Measurements from ENCODE around the gene SOX1. TPM values are rescaled to one million over a fixed set of nuclear protein-coding genes. Genes with fewer than 3 reads are reported as not detected.

The SOX1 gene
- total RNA-seq, 3 donors from 2014 or later (not counting 1 experiment from before 2014, with no cell fraction given), result not detected

GRCh38 chr13:112055915-112056269 is 11.1 kb upstream of the SOX1 start:
- intact Hi-C loops (cut with micrococcal nuclease), result no loop called here
- Mint-ChIP-seq H3K36me3 (peaks cover 21% of the 10 kb centered on the region), H3K27ac (no peak overlapping the region), H3K4me3 (no peak overlapping the region), H3K27me3 (ENCODE audit: low read depth in 2 of 2) (peaks cover 52 to 69% of the 10 kb centered on the region in 2 donors), H3K9me3 (peaks cover 0 to 2% of the 10 kb centered on the region in 2 donors), H3K4me1 (peaks cover 4 to 5% of the 10 kb centered on the region in 2 donors)
- DNase-seq (no peak), ATAC-seq (no peak)
- Histone ChIP-seq H3K4me3 (ENCODE audit: low read length) (no peak overlapping the region), H3K9me3 (ENCODE audit: control insufficient read depth, insufficient read depth, low read length) (peaks cover 3% of the 10 kb centered on the region), H3K27ac (ENCODE audit: low read length) (no peak overlapping the region), H3K4me1 (ENCODE audit: control insufficient read depth, insufficient read depth, low read length) (no peaks in the 10 kb centered on the region), H3K27me3 (ENCODE audit: control insufficient read depth, insufficient read depth, low read length) (peaks cover 47% of the 10 kb centered on the region), H3K36me3 (ENCODE audit: control insufficient read depth, insufficient read depth, low read length) (no peaks in the 10 kb centered on the region)
- 11% methylated on average over 32 of the region's 32 CpGs for WGBS (ENCODE audit: insufficient coverage)
- TF ChIP-seq CTCF (IDR thresholded peaks at IDR 0.05), result no peak

GRCh38 chr13:112056284-112056727 is 10.6 kb upstream of the SOX1 start:
- peaks cover 6% of the 10 kb centered on the region for H3K9me3 ChIP-seq (ENCODE audit: control insufficient read depth, insufficient read depth, low read length)
- H3K4me1 ChIP-seq (ENCODE audit: control insufficient read depth, insufficient read depth, low read length), result no peaks in the 10 kb centered on the region
- intact Hi-C loops (cut with micrococcal nuclease), result no loop called here
- Mint-ChIP-seq H3K36me3 (peaks cover 21% of the 10 kb centered on the region), H3K27me3 (ENCODE audit: low read depth in 2 of 2) (peaks cover 55 to 66% of the 10 kb centered on the region in 2 donors), H3K4me1 (peaks cover 4 to 5% of the 10 kb centered on the region in 2 donors), H3K4me3 (no peak overlapping the region), H3K9me3 (peaks cover 0 to 2% of the 10 kb centered on the region in 2 donors), H3K27ac (no peak overlapping the region)
- DNase-seq (no peak), ATAC-seq (no peak)
- H3K27me3 ChIP-seq (ENCODE audit: control insufficient read depth, insufficient read depth, low read length), result peaks cover 47% of the 10 kb centered on the region
- 7% methylated on average over 32 of the region's 32 CpGs for WGBS (ENCODE audit: insufficient coverage)
- TF ChIP-seq CTCF (IDR thresholded peaks at IDR 0.05), result no peak
- no peak overlapping the region for H3K4me3 ChIP-seq (ENCODE audit: low read length)
- H3K36me3 ChIP-seq (ENCODE audit: control insufficient read depth, insufficient read depth, low read length), result no peaks in the 10 kb centered on the region
- H3K27ac ChIP-seq (ENCODE audit: low read length), result no peak overlapping the region

- intact Hi-C loops (cut with micrococcal nuclease), result no loop called here
Measured at GRCh38 chr13:112056739-112057438, 10.1 kb upstream of the SOX1 start.

More at GRCh38 chr13:112056739-112057438, 10.1 kb upstream of the SOX1 start:
- H3K36me3 ChIP-seq (ENCODE audit: control insufficient read depth, insufficient read depth, low read length), result no peaks in the 10 kb centered on the region
- DNase-seq (no peak), ATAC-seq (no peak)
- peaks cover 56 to 66% of the 10 kb centered on the region in 2 donors for H3K27me3 Mint-ChIP-seq (ENCODE audit: low read depth in 2 of 2)
- no peak for TF ChIP-seq CTCF (IDR thresholded peaks at IDR 0.05)
- peaks cover 4 to 5% of the 10 kb centered on the region in 2 donors for H3K4me1 Mint-ChIP-seq
- H3K27me3 ChIP-seq (ENCODE audit: control insufficient read depth, insufficient read depth, low read length), result peaks cover 49% of the 10 kb centered on the region
- H3K4me3 Mint-ChIP-seq, result no peak overlapping the region
- H3K27ac ChIP-seq (ENCODE audit: low read length), result no peak overlapping the region
- no peak overlapping the region for H3K27ac Mint-ChIP-seq
- H3K9me3 Mint-ChIP-seq, result peaks cover 0 to 4% of the 10 kb centered on the region in 2 donors
- H3K36me3 Mint-ChIP-seq, result peaks cover 25% of the 10 kb centered on the region
- WGBS (ENCODE audit: insufficient coverage), result 11% methylated on average over 72 of the region's 72 CpGs
- no peak overlapping the region for H3K4me3 ChIP-seq (ENCODE audit: low read length)
- H3K4me1 ChIP-seq (ENCODE audit: control insufficient read depth, insufficient read depth, low read length), result no peaks in the 10 kb centered on the region
- peaks cover 6% of the 10 kb centered on the region for H3K9me3 ChIP-seq (ENCODE audit: control insufficient read depth, insufficient read depth, low read length)
